Panc1 (cell line): ENCODE measurements around the gene ZNF600. TPM values are rescaled to one million over a fixed set of nuclear protein-coding genes. Genes with fewer than 3 reads are reported as not detected.
"Not testable (repeated sequence)": the region's sequence is repeated elsewhere in the genome, so short reads cannot be mapped to it uniquely, and the experiment has no call there.

Experiments
- ATAC-seq: fragments of 200-7000 bp; cut with Tn5 transposase; 2 replicates; pipeline ENCODE4 v1.9.1; 2020; ENCODE audit warnings: mild to moderate bottlenecking, moderate library complexity
- BruUV-seq: library from RNA; stranded (reverse); fragments of 400-500 nt; replicated peaks from 2 replicates; lab custom pipeline; 2021; lab: Mats Ljungman, UMichigan
- CTCF ChIA-PET: fragments of 300-600 bp; sonication (Branson Sonifier 250); formaldehyde crosslinking; loops from one replicate; lab custom pipeline; 2022; ENCODE audit warnings: antibody characterized with exemption; lab: Charles Lee
- POLR2A ChIA-PET: fragments of 300-600 bp; sonication (Branson Sonifier 250); formaldehyde crosslinking; loops from one replicate; lab custom pipeline; 2022; ENCODE audit warnings: antibody characterized with exemption; lab: Charles Lee
- DNase-seq: peaks from one replicate; pipeline ENCODE4 v3.0.0-alpha.2; 2010; ENCODE audit warnings: low read depth, low spot score
- H3K27ac ChIP-seq: 2 replicates; pipeline ENCODE4 v1.5.1; 2011; ENCODE audit warnings: mild to moderate bottlenecking, low read length, inconsistent platforms
- H3K27me3 ChIP-seq: fragments of 200-500 bp; sonication (Bioruptor generic); 2 replicates; pipeline ENCODE4 v1.6.0; 2014; ENCODE audit warnings: low read length, inconsistent platforms; ENCODE audit not compliant: control insufficient read depth, insufficient read depth
- H3K36me3 ChIP-seq: fragments of 200-500 bp; sonication (Bioruptor generic); 2 replicates; pipeline ENCODE4 v1.5.1; 2014; ENCODE audit warnings: inconsistent platforms, mild to moderate bottlenecking, low read length, moderate library complexity; ENCODE audit not compliant: control insufficient read depth, insufficient read depth
- H3K4me1 ChIP-seq: 2 replicates; pipeline ENCODE4 v1.5.1; 2011; ENCODE audit warnings: inconsistent platforms, mild to moderate bottlenecking, low read length, moderate library complexity; ENCODE audit not compliant: control insufficient read depth, insufficient read depth
- H3K4me3 ChIP-seq, 2 experiments: 2 replicates each; pipeline ENCODE4 v1.5.1; 2011 to 2012; ENCODE audit warnings: low read depth in 2 of 2, low read length in 2 of 2, mild to moderate bottlenecking in 2 of 2, inconsistent platforms in 1 of 2, moderate library complexity in 1 of 2
- H3K9me3 ChIP-seq: fragments of 200-500 bp; sonication (Bioruptor generic); 2 replicates; pipeline ENCODE4 v1.5.1; 2014; ENCODE audit warnings: low read depth, mild to moderate bottlenecking, inconsistent platforms, low read length, moderate library complexity; ENCODE audit not compliant: control insufficient read depth, insufficient read depth
- CTCF ChIP-seq: fragments of 450-650 bp; IDR thresholded peaks from 2 replicates; pipeline ENCODE4 v1.5.1; 2017; ENCODE audit warnings: mild to moderate bottlenecking
- POLR2AphosphoS5 ChIP-seq: IDR thresholded peaks from 2 replicates; pipeline ENCODE4 v1.6.1; 2012; ENCODE audit warnings: mild to moderate bottlenecking, low read depth, low read length, moderate library complexity
- REST ChIP-seq, 2 experiments: IDR thresholded peaks; 2 replicates each; pipeline ENCODE4 v1.6.1; 2011 to 2012; ENCODE audit warnings: low read depth in 2 of 2, control low read depth in 1 of 2, low read length in 1 of 2, mild to moderate bottlenecking in 1 of 2, moderate library complexity in 1 of 2; ENCODE audit not compliant: insufficient read depth in 1 of 2
- SIN3A ChIP-seq: IDR thresholded peaks from 2 replicates; pipeline ENCODE4 v1.6.1; 2012; ENCODE audit warnings: low read depth, mild to moderate bottlenecking, low read length, moderate library complexity, borderline replicate concordance; ENCODE audit not compliant: insufficient read depth
- TCF7L2 ChIP-seq: IDR thresholded peaks from 2 replicates; pipeline ENCODE4 v1.6.1; 2011; ENCODE audit warnings: mild to moderate bottlenecking, low read depth, low read length, inconsistent platforms
- in situ Hi-C: cut with HindIII; loops from 2 replicates; pipeline ENCODE4 v1.10.0; 2016; ENCODE audit warnings: low sequenced_read_pairs, low pct_unique_long_range_greater_than_20kb
- intact Hi-C: fragments of 100-400 bp; cut with micrococcal nuclease; formaldehyde crosslinking; loops from one replicate; pipeline ENCODE4 v1.10.0; 2022; ENCODE audit not compliant: unreplicated experiment
- total RNA-seq: library from RNA; stranded (reverse); gene quantifications from one replicate; pipeline ENCODE4 v1.2.1, GENCODE V29; 2021; ENCODE audit not compliant: unreplicated experiment

ZNF600 gene
- total RNA-seq, 1 experiment from 2014 or later = 13.6 TPM

- ChIA-PET CTCF (no interaction called here), POLR2A (interaction anchor here (0.5 kb wide), 1 partner anchor 311 kb away, joined by 8 read pairs; no protein-coding TSS in a partner anchor)
- DNase-seq (no peak), ATAC-seq (no peak)
- no peaks in the 10 kb centered on the region for H3K9me3 ChIP-seq
- BruUV-seq = no TSS peak
- in situ Hi-C loops = no loop called here
- no peaks in the 10 kb centered on the region for H3K36me3 ChIP-seq
- no peak for TF ChIP-seq POLR2AphosphoS5
- no peak for TF ChIP-seq CTCF
- TF ChIP-seq TCF7L2 = no peak
- no peak for TF ChIP-seq REST (IDR thresholded peaks at IDR 0.05; ENCODE audit: insufficient read depth in 1 of 2, low read depth in 2 of 2, low read length in 1 of 2)
- TF ChIP-seq SIN3A = no peak
- intact Hi-C loops = no loop called here
- H3K27ac ChIP-seq = no peak overlapping the region
- no peaks in the 10 kb centered on the region for H3K4me1 ChIP-seq
- H3K4me3 ChIP-seq = no peak overlapping the region
- no peaks in the 10 kb centered on the region for H3K27me3 ChIP-seq
These were observed 36.8 kb downstream of the ZNF600 start for GRCh38 chr19:52749780-52750179.

GRCh38 chr19:52748336-52748950 lies 38.1 kb downstream of the ZNF600 start:
- Histone ChIP-seq H3K27ac (no peak overlapping the region), H3K4me1 (no peaks in the 10 kb centered on the region), H3K4me3 (no peak overlapping the region), H3K9me3 (no peaks in the 10 kb centered on the region), H3K36me3 (no peaks in the 10 kb centered on the region), H3K27me3 (no peaks in the 10 kb centered on the region)
- ChIA-PET CTCF (no interaction called here), POLR2A (no interaction called here)
- intact Hi-C loops (no loop called here), in situ Hi-C loops (no loop called here)
- BruUV-seq = no TSS peak
- TF ChIP-seq CTCF = peak; percentile 43; the same call in 1 of the 2 replicates
- no peak for TF ChIP-seq TCF7L2
- TF ChIP-seq POLR2AphosphoS5 = no peak
- no peak for TF ChIP-seq REST (IDR thresholded peaks at IDR 0.05; ENCODE audit: insufficient read depth in 1 of 2, low read depth in 2 of 2, low read length in 1 of 2)
- TF ChIP-seq SIN3A = no peak
- 0 out of 2 replicates have a peak, but pooled peaks have one; percentile 58 for ATAC-seq
- no peak for DNase-seq

GRCh38 chr19:52745919-52746318 lies 40.7 kb downstream of the ZNF600 start:
- CTCF ChIA-PET, ATAC-seq, H3K4me3 ChIP-seq, H3K27ac ChIP-seq, H3K4me1 ChIP-seq, H3K9me3 ChIP-seq, H3K36me3 ChIP-seq, intact Hi-C loops, BruUV-seq, DNase-seq, in situ Hi-C loops, H3K27me3 ChIP-seq: not testable (repeated sequence)
- POLR2A ChIA-PET = interaction anchor here (0.6 kb wide), 1 partner anchor 113 kb away, joined by 6 read pairs; no protein-coding TSS in a partner anchor
